GM13976 (cell line): ENCODE data around the gene RGS7.

Source experiments
- DNase-seq: peaks from one replicate; pipeline ENCODE4 v3.0.0; 2012; ENCODE audit warnings: low spot score
- in situ Hi-C: fragments of 300-500 bp; cut with MboI; formaldehyde crosslinking; loops from one replicate; pipeline ENCODE4 v1.12.0; 2022; ENCODE audit warnings: low sequenced_read_pairs, mixed read lengths, inconsistent platforms; ENCODE audit not compliant: unreplicated experiment
- TF ChIP-seq, protein P1 (sequence below): IDR thresholded peaks from 2 replicates; pipeline ENCODE4 v1.5.1; 2012; ENCODE audit warnings: borderline replicate concordance, mild to moderate bottlenecking; ENCODE audit not compliant: insufficient read depth; ENCODE audit errors: extremely low read depth, missing control alignments, control extremely low read depth

The RGS7 gene

DNA sequence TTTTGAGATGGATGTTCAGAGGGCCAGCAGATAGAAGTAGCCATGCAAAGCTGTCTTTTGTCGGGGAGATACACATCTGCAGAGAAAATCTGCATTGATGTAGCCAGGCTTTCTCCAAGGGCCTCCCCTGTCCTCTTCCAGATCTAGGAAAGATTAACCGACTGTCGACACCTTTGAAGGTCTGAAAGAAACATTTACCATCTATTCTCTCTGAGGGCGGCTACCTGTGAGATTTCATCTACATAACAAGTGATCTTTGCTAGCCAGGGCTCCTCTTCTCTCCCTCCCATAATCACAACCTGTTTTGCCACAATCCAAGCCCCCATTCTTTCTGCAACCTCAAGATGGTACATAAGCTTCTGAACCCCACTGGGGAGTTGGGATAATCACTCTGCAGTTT, 193.6 kb downstream of the RGS7 start:
- in situ Hi-C loops = no loop called here
- TF ChIP-seq, protein P1, sequence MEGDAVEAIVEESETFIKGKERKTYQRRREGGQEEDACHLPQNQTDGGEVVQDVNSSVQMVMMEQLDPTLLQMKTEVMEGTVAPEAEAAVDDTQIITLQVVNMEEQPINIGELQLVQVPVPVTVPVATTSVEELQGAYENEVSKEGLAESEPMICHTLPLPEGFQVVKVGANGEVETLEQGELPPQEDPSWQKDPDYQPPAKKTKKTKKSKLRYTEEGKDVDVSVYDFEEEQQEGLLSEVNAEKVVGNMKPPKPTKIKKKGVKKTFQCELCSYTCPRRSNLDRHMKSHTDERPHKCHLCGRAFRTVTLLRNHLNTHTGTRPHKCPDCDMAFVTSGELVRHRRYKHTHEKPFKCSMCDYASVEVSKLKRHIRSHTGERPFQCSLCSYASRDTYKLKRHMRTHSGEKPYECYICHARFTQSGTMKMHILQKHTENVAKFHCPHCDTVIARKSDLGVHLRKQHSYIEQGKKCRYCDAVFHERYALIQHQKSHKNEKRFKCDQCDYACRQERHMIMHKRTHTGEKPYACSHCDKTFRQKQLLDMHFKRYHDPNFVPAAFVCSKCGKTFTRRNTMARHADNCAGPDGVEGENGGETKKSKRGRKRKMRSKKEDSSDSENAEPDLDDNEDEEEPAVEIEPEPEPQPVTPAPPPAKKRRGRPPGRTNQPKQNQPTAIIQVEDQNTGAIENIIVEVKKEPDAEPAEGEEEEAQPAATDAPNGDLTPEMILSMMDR = no peak
- no peak for DNase-seq

DNA sequence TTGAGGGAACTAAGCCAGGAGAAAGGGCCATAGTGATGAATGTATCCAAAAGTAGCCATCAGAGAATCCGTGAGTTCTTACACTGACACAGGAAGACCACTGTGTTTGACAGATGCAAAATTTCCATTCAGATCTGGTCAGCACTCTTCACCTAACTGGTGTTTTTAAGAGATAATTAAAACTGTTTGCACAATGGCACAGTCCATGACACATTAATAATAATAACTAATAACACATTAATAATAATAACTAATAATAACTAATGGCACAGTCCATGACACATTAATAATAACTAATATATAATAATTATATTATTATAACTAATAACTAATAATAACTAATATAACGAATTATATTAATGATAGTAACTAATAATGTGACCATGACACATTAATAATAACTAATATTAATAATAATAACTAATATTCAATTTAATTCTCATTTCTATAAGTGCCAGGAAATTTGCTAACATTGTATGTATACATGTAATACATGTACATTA, 195.8 kb downstream of the RGS7 start:
- in situ Hi-C loops = no loop called here
- TF ChIP-seq, protein P1 = no peak
- no peak for DNase-seq

DNA sequence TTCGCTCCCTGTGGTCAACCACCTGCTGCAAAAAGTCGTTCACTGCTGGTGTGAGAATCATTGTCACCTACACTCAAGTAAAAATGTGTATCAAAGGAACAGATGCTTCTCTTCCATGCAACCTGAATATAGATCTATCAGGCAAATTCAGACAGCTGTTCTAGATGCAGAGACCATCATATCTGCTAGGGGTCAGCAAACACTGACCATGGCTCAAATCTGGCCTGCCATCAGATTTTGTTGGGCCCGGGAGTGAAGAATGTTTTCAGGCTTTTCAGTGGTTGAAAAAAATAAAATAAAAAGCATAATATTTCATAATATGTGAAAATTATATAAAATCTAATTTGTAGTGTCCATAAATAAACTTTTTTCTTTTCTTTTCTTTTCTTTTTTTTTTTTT, 199.6 kb downstream of the RGS7 start:
- TF ChIP-seq, protein P1 = no peak
- in situ Hi-C loops = no loop called here
- DNase-seq = no peak

DNA sequence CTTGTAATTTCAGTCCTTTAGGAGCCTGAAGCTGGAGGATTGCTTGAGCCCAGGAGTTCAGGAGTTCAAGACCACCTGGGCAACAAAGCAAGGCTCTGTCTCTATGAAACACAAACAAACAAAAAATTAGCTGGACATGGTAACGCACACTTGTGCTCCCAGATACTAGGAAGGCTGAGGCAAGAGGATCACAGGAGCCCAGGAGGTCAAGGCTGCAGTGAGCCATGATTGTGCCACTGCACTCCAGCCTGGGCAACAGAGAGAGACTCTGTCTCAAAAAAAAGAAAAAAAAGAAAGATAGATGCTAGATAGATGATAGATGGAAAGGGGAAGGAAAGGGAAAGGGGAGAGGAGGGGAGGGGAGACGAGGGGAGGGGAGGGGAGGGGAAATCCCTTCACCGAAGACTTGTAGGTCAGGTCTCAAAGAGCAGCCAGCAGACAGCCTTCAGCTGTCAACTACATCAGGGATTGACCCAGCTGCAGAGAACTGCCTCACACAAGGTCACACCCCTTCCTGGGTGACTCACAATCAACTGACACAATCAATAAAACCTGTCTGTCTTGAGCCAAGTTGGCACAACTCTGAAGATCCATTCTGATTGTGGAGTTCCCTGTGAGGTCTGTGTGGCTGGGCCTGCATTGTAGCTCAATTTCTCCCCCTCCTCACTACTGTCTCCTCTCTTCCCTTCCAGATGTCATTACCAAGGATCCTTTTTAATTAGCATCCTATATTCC, 200.6 kb downstream of the RGS7 start:
- in situ Hi-C loops = no loop called here
- TF ChIP-seq, protein P1 = no peak
- DNase-seq = no peak

DNA sequence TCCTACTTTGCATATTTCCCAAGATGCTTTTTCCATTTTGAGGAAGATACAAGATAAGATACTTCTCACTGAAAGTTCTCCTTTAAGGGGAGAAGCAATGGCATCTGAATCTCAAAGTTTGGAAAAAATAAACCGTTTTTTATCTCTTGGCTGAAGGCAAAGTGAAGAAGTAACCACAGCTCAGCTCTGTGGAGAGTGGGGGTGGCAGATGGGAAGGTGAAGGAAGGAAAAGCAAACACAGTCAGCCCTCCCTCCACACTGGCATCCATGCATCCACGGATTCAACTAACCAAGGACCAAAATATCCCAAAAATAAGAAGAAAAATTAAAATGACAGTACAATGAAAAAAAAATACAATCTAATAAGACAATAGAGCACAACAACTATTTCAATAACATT, 211.1 kb downstream of the RGS7 start:
- no peak for DNase-seq
- in situ Hi-C loops = no loop called here
- TF ChIP-seq, protein P1 = no peak

DNA sequence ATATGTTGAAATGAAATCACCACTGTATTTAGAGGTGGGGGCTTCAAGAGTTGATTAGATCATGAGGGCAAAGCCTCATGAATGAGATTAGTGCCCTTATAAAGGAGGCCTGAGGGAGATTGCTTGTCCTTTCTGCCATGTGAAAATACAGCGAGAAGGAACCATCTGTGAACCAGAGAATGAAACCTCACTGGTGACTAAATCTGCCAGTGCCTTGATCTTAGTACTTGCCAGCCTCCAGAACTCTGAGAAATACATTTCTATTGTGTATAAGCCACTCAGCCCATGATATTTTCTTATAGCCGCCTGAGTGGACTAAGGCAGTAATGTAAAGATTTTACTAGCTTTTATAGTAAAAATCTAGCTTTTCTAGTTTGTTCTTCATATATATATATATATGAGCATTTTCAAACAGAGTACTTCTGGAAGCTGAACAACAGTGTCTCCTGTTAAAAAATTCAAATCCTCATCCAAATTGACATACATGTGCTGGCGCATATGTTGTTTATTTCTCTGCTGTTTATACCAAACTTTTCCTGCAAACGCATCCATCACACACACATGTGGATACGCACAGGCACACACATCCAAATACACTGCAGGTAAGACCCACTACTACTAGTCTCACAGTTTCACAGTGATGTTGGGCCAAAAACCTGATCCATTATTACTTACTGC, 213.1 kb downstream of the RGS7 start:
- TF ChIP-seq, protein P1 = no peak
- in situ Hi-C loops = no loop called here
- no peak for DNase-seq
